Left hindlimb (tissue), 1 donor: ENCODE results near the gene OSTN.
"Not testable (repeated sequence)": the region's sequence is repeated elsewhere in the genome, so short reads cannot be mapped to it uniquely, and the experiment has no call there.

ENCODE experiments used
- DNase-seq: peaks from one replicate; pipeline ENCODE4 v3.0.0-alpha.2; 2018

Gene OSTN, protein sequence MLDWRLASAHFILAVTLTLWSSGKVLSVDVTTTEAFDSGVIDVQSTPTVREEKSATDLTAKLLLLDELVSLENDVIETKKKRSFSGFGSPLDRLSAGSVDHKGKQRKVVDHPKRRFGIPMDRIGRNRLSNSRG

GRCh38 chr3:191198932-191199331 lies at the start of gene OSTN:
Gene OSTN, plus strand, starts transcription at chr3:191199241. Its CDS starts 13,292 bp downstream, at chr3:191212533.
- DNase-seq = no peak

GRCh38 chr3:191151653-191152052 lies 47.4 kb upstream of the OSTN start:
- no peak for DNase-seq

- no peak for DNase-seq
Observed at GRCh38 chr3:191154827-191155226, 44.2 kb upstream of the OSTN start.

DNA sequence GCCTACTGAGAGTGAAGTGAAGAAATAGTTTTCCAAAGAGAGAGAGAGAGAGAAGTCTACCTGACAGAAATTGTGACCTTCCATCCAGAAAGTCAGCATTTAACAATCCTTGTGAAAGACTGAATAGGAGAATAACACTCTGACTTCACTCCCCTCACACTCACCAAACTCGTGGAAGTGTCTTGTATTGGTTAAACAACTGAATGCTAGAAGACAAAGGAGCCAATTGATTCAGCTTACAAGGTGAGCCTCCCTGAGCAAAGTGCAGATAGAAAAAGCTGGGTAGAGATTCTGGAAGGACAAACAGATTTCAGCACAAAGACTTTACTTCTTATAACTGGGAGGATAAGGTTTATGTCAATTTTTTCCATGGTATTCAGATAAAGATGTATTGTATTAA lies 40.8 kb upstream of the OSTN start:
- DNase-seq = no peak

DNA sequence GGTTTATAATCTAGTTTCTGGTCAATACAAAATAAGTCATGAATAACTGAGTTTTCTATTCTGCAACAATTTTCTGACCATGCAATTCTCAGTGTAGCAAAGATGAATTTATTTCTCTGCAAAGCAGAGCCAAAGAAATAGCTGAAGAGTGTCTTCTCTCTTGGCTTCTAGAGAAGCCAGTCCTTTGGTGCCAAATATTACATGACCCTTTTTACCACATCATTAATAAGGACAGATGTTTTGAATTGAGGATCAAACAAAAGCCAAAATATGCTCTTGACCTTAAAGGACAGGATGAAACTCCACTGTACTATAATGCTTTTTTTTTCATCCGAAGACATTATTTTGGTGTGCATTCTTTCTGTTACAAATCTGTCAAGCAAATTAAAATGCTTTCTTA lies 40.2 kb upstream of the OSTN start:
- DNase-seq = no peak

DNA sequence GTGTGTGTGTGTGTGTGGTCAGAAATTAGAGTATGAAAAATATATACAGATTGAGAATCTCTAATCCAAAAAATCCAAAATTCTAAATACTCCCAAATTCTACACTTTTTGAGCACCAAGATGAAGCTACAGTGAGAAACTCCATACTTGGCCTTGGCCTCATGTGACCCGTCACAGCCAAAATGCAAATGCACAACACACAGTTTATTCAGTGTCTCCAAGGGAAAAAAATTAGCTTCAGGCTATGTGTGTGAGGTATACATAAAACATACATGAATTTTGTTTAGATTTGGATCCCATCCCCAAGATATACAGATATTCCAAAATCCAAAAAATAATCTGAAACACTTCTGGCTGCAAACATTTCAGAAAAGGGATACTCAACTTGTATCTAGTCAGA lies 33.2 kb upstream of the OSTN start:
- no peak for DNase-seq

- no peak for DNase-seq
Observed at GRCh38 chr3:191166368-191166767, 32.7 kb upstream of the OSTN start.

GRCh38 chr3:191169566-191169965 lies 29.5 kb upstream of the OSTN start:
- no peak for DNase-seq

DNA sequence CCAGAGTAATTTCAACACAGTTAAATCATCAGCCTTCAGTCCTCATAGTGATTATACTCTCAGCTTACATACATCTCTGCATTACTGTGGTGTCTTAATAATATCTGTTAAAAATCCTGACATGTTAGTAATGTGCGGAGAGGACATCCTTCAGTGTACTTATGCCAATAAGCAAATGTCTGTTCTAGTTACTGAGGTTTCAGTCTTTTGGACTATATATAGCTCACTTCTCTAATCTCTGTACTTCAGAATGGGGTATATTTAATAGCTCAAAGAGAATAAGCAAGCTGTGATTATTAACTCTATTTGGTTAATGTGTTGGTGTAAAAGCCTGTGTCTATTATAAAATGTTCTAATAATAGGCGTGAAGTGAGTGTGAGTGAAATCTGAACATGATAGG lies 28.9 kb upstream of the OSTN start:
- no peak for DNase-seq

DNA sequence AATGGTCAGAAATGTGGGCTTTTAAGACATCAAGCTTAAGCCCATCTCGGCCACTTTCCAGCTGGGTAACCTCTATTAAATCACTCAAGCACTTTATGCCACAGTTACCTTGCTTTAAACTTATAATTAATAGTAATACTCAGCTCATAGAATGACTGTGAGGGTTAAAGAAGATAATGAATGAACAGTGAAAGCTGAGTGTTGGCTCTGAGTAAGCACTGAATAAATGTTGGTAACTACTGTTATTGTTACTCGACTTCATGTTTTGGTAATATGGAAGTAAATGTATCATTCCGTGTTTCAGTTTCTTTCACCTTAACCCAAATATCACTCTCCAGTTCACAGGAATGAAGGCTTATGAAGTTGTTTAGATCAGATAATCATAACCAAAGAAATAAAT lies 23.9 kb upstream of the OSTN start:
- no peak for DNase-seq

DNA sequence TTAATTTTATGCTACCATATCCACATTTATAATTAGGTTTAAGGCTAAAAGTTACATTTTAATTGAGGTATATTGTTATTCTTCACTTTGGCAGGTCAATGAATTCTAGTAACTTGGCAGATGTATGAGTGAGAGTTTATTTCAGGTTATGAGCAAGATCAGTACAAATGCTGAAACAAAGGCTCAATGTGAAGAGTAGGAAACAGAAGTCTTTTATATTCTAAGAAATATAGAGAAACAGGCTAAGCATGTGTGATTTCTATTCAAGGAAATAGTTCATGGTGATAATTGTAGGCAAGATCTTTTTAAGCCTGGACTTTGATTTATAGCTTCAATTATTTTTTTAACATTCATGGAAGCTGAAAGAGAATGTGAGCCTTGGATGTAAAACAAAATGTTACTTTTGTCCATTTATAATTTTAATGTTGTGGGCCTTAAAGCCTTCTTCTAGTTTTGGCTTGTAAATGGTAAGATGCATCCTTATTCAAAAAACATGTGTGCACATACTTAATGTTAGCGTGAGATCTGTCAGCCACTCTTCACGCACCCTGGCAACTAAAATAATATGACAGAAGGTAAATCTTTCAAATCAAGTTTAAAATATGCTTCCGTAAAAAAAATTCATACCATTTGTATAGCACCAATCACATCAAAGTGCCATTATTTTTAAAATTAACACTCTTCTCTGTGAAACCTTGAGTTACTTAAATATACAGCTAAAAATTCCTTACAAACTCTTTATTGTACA lies 22.8 kb upstream of the OSTN start:
- DNase-seq = no peak

GRCh38 chr3:191185382-191185781 lies 13.7 kb upstream of the OSTN start:
- DNase-seq = not testable (repeated sequence)

GRCh38 chr3:191188246-191188645 lies 10.8 kb upstream of the OSTN start:
- not testable (repeated sequence) for DNase-seq

DNA sequence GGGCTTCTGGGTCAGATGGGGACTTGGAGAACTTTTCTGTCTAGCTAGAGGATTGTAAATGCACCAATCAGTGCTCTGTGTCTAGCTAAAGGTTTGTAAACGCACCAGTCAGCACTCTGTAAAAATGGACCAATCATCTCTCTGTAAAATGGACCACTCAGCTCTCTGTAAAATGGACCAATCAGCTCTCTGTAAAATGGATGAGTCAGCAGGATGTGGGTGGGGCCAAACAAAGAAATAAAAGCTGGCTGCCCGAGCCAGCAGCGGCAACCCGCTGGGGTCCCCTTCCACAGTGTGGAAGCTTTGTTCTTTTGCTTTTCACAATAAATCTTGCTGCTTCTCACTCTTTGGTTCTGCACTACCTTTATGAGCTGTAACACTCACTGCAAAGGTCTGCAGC lies 6.8 kb upstream of the OSTN start:
- DNase-seq = not testable (repeated sequence)

- no peak for DNase-seq
Observed at GRCh38 chr3:191192941-191193340, 6.1 kb upstream of the OSTN start.

DNA sequence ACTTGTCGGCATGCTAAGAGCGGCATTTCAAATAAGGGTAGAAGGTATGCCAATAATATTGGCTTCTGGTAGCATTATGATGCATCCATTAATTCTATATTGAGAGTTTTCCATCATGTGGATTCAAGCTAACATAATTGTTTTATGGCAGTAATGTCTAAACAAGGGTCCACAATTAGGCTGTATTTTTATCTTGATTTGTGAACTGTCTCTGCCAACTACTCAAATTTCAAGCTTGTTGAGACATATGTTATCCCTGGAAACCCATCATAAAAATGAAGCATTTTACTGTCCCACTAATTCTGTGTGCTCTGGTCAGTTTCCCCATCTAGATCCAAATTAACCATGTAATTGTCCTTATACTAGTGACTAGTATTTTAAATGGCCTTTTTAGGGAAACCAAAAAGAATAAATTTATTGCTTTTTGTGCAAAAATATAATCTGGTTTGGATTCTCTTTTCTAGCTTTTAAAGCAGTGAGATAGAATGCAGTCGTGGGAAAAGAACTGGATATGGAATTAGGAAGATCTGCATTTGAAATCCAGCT lies 1.2 kb upstream of the OSTN start:
- no peak for DNase-seq

DNA sequence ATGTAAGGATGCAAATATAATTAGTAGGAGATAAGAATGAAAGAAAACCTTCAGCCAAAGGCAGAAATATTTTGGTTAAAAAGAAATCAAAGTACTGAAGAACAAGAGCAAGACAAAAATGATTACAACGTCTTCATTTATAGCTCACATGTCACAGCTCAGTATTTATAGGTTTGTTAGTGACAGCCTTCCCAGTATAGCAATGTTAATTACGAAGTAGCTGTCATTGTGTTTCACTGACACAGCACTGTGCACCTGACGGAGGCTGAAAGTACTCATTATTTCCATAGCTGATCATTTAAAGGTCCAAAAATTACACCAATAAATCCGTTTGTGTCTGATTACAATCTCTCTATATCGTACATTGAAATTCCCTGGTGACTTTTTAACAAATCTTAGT lies 561 bp upstream of the OSTN start:
- DNase-seq = no peak

DNA sequence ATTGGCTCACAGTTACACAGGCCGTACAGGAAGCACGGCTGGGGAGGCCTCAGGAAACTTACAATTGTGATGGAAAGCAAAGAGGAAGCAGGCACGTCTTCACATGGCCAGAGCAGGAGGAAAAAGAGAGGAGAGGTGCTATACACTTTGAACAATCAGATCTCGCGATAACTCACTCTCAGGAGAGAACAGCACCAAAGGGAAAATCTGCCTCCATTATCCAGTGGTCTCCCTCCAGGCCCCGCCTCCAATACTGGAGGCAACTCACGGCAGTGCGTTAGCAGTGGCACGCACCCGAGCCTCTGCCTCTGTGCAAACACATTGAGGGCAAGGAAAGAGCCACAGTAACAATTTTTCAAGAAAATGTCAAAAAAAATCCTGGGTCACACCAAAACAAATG lies 11.0 kb downstream of the OSTN start:
- DNase-seq = no peak

GRCh38 chr3:191216510-191216909 lies 17.5 kb downstream of the OSTN start:
- DNase-seq = no peak

- DNase-seq = no peak
Observed at GRCh38 chr3:191217301-191217700, 18.3 kb downstream of the OSTN start.

GRCh38 chr3:191220908-191221307 lies 21.9 kb downstream of the OSTN start:
- DNase-seq = no peak

GRCh38 chr3:191221638-191222037 lies 22.6 kb downstream of the OSTN start:
- DNase-seq = no peak

DNA sequence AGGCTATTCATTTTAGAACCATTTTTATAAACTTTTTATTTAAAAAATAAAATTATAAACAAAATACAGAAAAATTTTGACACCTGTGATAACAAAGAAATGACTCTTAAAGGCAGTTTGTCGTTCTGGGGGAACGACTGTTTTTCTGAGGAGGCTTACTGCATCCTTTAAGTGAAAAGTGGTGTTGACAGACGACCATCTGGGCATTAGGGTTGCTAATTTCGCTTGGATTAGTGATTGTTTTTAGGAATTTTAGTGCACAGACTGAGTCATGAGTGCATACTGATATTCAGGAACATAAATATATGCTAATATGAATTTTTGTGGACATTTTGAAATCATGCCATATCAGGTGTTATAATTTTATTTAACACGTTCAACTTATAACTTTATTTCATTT lies 28.5 kb downstream of the OSTN start:
- no peak for DNase-seq

- no peak for DNase-seq
Observed at GRCh38 chr3:191234216-191234615, 35.2 kb downstream of the OSTN start.
